T47D (cell line): Measurements from ENCODE around the gene RPL6.
"Not testable (repeated sequence)": the region's sequence is repeated elsewhere in the genome, so short reads cannot be mapped to it uniquely, and the experiment has no call there.

Source experiments
- DNase-seq, 2 experiments: peaks; one replicate each; pipeline versions ENCODE4 v3.0.0 to v3.0.0-alpha.2; 2011 to 2012; ENCODE audit warnings: low read depth in 1 of 2, low spot score in 1 of 2
- JUND ChIP-seq: IDR thresholded peaks from 2 replicates; pipeline ENCODE4 v1.6.1; 2012; ENCODE audit warnings: low read depth
- in situ Hi-C: cut with HindIII; loops from 2 replicates; pipeline ENCODE4 v1.10.0; 2016; ENCODE audit warnings: low sequenced_read_pairs, low pct_unique_long_range_greater_than_20kb

Gene RPL6

GRCh38 chr12:112413855-112414625, 4.6 kb upstream of the RPL6 start:
- in situ Hi-C loops, result no loop called here
- no peak for DNase-seq
- TF ChIP-seq JUND, result no peak

DNA sequence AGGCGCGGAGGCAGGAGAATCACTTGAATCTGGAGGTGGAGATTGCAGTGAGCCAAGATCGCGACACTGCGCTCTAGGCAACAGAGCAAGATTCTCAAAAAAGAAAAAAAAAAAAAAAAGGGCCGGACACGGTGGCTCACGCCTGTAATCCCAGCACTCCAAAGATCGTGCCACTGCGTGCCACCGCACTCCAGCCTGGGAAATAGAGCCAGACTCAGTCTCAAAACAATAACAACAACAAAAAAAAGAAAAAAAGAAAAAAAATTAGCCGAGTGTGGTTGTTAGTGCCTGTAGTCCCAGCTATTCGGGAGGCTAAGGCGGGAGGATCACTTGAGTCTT, 470 bp upstream of the RPL6 start:
- in situ Hi-C loops, result no loop called here
- no peak for DNase-seq
- TF ChIP-seq JUND, result no peak

- no peak for DNase-seq
- in situ Hi-C loops, result no loop called here
- no peak for TF ChIP-seq JUND
Observed at GRCh38 chr12:112408621-112409020, 784 bp downstream of the RPL6 start.

- DNase-seq, in situ Hi-C loops: not testable (repeated sequence)
Observed at GRCh38 chr12:112407683-112408082, 1.7 kb downstream of the RPL6 start.

- TF ChIP-seq JUND, result no peak
- in situ Hi-C loops, result no loop called here
- DNase-seq, result no peak
Observed at GRCh38 chr12:112406519-112407488, 2.6 kb downstream of the RPL6 start.

- DNase-seq, result no peak
- in situ Hi-C loops, result no loop called here
Observed at GRCh38 chr12:112401903-112402498, 7.4 kb downstream of the RPL6 start.

DNA sequence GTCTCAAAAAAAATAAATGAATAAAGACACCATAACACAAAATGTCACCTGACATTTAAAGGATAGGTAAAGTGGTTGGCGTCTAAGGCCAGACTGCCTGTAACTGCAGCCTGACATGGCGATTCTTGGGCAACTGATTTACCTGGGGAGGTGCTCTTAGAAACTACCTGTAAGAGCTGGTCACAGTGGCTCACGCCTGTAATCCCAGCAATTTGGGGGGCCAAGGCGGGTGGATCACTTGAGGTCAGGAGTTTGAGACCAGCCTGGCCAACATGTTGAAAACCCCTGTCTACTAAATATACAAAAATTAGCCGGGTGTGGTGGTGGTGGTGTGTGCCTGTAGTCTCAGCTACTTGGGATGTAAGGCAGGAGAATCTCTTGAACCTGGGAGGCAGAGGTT, 8.4 kb downstream of the RPL6 start:
- DNase-seq, result no peak
- in situ Hi-C loops, result no loop called here
- no peak for TF ChIP-seq JUND

More at GRCh38 chr12:112401903-112402498, 7.4 kb downstream of the RPL6 start:
- TF ChIP-seq JUND, result no peak

GRCh38 chr12:112393328-112393727, 16.1 kb downstream of the RPL6 start:
- in situ Hi-C loops, result no loop called here
- no peak for DNase-seq

GRCh38 chr12:112389922-112390654, 19.3 kb downstream of the RPL6 start:
- in situ Hi-C loops, DNase-seq: not testable (repeated sequence)

More at GRCh38 chr12:112393328-112393727, 16.1 kb downstream of the RPL6 start:
- TF ChIP-seq JUND, result no peak

GRCh38 chr12:112389228-112389627, 20.2 kb downstream of the RPL6 start:
- TF ChIP-seq JUND, result no peak
- in situ Hi-C loops, result no loop called here

DNA sequence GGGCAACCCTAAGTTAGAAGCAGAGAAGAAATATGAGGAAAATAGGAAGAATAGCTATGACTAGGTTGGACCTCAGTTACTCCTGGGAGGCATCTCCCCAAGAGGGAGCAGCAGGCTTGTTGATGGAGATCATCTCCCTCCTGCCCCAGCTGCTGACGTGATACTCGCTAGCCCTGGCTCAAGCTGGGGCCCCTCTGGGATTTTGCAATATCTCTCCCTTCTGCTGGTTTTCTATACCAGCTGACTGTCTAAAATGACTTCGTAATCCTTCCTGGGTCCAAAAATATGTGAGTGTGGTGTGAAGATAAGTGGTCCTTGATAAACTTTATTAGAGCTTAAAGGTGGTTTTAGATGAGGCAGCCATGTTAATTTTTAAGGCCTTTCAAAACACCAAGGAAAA, 22.7 kb downstream of the RPL6 start:
- in situ Hi-C loops, result no loop called here
- no peak for TF ChIP-seq JUND
- DNase-seq, result no peak

More at GRCh38 chr12:112389228-112389627, 20.2 kb downstream of the RPL6 start:
- DNase-seq, result no peak

- no peak for TF ChIP-seq JUND
- in situ Hi-C loops, result no loop called here
- no peak for DNase-seq
Observed at GRCh38 chr12:112382866-112383265, 26.5 kb downstream of the RPL6 start.
